ENCODE data around the gene HAGH. TPM values are rescaled to one million over a fixed set of nuclear protein-coding genes. Genes with fewer than 3 reads are reported as not detected.
A peak's percentile ranks its signal among the peaks of the same experiment; 100 is the strongest.

The HAGH gene
- total and polyA plus RNA-seq, 9 of the 15 experiments (the other 6 are each of a cell fraction or from before 2014, with no cell fraction given) = 0.46 to 35.1 (median 16.8) TPM

DNA sequence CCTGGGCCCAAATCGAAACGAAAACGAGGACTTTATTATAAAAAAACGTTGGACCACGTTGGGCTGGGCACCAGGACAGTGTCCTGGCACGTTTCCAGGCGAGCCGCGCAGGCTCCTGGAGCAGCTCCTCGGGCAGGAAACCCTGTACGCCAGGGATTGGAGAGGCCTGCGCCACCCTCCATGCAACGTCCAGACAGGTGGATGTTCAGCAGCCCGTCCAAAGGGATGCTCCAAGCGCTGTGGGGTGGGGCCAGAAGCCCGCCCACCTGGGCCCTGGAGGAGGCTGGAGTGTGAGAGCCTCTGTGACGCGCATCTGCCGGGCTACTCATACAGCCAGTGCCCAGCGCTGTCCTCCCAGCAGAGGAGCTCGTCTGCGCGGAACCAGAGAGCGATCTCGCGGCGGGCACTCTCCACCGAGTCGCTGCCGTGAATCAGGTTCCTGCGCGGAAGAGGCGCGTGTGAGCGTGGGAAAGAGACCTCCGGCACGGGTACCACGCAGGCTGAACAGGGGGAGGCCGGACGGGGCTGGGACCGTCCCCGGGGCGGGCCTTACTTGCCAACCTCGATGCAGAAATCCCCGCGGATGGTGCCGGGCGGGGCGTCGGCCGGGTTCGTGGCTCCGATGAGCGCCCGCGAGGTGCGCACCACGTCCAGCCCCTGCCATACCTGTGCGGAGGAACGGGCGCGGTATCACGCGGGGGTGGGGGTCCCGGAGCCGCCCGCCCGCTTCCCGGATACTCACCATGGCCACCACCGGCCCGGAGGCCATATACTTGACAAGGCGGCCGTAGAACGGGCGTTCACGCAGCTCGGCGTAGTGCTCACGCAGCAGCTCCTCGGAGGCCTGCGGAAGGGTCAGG, 56.1 kb downstream of the HAGH start (continued):
- TF ChIP-seq PHF20 (IDR thresholded peaks at IDR 0.05; ENCODE audit: partially characterized antibody) (no peak), SRSF3 (IDR thresholded peaks at IDR 0.05; ENCODE audit: insufficient read depth, low read length) (no peak), MNT (conservative IDR thresholded peaks at IDR 0.05) (no peak), PRMT5 (CRISPR knock-in tag; IDR thresholded peaks at IDR 0.05) (no peak), POLR2B (IDR thresholded peaks at IDR 0.05; ENCODE audit: low read depth, partially characterized antibody) (peak; percentile 68), SLC30A9 (CRISPR knock-in tag; IDR thresholded peaks at IDR 0.05) (no peak), HDAC6 (IDR thresholded peaks at IDR 0.05; ENCODE audit: low read depth, low read length) (no peak), PHF8 (IDR thresholded peaks at IDR 0.05; ENCODE audit: borderline replicate concordance, low read length) (0 out of 2 replicates have a peak, but pooled peaks have one; percentile 3), HDAC2 (IDR thresholded peaks at IDR 0.05) (no peak), NFE2 (IDR thresholded peaks at IDR 0.05; ENCODE audit: low read depth) (no peak), RBM22 (IDR thresholded peaks at IDR 0.05; ENCODE audit: low read depth, low read length, poor library complexity, severe bottlenecking) (peak; percentile 97), TOE1 (IDR thresholded peaks at IDR 0.05; ENCODE audit: borderline replicate concordance) (peak; percentile 46; the same call in 1 of the 2 replicates), TOE1 (CRISPR knock-in tag; IDR thresholded peaks at IDR 0.05; ENCODE audit: borderline replicate concordance, low read depth) (no peak), ZSCAN29 (IDR thresholded peaks at IDR 0.05) (no peak), GTF2A2 (tag; IDR thresholded peaks at IDR 0.05) (no peak), SREBF1 (IDR thresholded peaks at IDR 0.05; ENCODE audit: borderline replicate concordance, low read depth, low read length) (no peak), KAT8 (IDR thresholded peaks at IDR 0.05; ENCODE audit: low read depth) (no peak), ZNF124 (CRISPR knock-in tag; IDR thresholded peaks at IDR 0.05) (no peak), PATZ1 (CRISPR knock-in tag; IDR thresholded peaks at IDR 0.05; ENCODE audit: borderline replicate concordance) (no peak), SP1 (CRISPR knock-in tag; IDR thresholded peaks at IDR 0.05) (peak; percentile 28; the same call in 1 of the 2 replicates), KDM4B (IDR thresholded peaks at IDR 0.05; ENCODE audit: borderline replicate concordance in 2 of 2, low read depth in 1 of 2) (no peak), OTX1 (CRISPR knock-in tag; IDR thresholded peaks at IDR 0.05) (no peak)
- TF ChIP-seq, protein P1, sequence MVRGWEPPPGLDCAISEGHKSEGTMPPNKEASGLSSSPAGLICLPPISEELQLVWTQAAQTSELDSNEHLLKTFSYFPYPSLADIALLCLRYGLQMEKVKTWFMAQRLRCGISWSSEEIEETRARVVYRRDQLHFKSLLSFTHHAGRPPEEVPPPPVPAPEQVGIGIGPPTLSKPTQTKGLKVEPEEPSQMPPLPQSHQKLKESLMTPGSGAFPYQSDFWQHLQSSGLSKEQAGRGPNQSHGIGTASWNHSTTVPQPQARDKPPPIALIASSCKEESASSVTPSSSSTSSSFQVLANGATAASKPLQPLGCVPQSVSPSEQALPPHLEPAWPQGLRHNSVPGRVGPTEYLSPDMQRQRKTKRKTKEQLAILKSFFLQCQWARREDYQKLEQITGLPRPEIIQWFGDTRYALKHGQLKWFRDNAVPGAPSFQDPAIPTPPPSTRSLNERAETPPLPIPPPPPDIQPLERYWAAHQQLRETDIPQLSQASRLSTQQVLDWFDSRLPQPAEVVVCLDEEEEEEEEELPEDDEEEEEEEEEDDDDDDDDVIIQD (CRISPR knock-in tag; IDR thresholded peaks at IDR 0.05) = no peak

Data from K562 (cell line).